Hematopoietic multipotent progenitor cell treated with erythropoietin and hydrocortisone succinate and interleukin-3 and kit ligand, for 8 days (in vitro differentiated cells): ENCODE data around the gene SRMS.

Experiments
- DNase-seq: peaks from one replicate; pipeline ENCODE4 v3.0.0-alpha.2; 2015

The SRMS gene

DNA sequence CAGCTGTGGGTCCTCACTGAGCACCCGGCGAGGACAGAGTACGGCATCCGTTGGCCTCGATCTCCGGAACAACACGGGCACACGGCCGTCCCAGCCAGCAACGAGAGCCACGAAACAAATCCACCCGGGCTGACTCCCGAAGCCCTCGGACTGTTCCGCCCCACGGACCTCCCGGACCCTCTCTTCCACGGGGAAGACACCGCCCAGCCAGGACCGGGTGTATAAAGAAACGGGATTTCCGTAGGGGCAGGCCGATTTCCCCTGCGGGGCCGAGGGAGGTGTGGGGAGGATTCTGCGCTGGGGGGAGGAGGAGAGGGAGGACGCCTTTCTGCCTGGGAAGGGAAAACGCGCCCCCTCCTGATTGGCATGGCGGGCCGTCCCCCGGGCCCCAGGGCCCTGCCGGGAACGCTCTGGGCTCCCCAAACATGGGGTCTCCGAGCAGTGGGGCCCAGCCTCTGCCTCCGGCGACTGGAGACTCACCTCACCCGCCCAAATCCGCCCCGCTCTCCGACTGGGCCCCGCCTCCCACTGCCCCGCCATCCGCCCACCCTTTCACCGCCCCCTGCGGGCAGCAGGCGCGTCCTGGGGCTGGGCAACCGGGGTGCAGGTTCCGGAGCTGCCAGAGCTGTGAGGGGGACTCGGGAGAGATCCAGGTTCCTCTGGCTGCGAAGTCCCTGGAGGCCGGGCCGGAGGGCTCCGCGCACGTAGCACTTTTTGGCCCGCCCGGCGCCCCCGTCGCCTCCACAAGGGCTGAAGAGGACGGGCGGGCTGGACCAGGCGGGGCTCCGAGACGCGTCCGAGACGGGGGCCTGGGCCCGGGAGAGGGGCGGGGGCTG, 27.7 kb downstream of the SRMS start:
- peak; percentile 15 for DNase-seq

DNA sequence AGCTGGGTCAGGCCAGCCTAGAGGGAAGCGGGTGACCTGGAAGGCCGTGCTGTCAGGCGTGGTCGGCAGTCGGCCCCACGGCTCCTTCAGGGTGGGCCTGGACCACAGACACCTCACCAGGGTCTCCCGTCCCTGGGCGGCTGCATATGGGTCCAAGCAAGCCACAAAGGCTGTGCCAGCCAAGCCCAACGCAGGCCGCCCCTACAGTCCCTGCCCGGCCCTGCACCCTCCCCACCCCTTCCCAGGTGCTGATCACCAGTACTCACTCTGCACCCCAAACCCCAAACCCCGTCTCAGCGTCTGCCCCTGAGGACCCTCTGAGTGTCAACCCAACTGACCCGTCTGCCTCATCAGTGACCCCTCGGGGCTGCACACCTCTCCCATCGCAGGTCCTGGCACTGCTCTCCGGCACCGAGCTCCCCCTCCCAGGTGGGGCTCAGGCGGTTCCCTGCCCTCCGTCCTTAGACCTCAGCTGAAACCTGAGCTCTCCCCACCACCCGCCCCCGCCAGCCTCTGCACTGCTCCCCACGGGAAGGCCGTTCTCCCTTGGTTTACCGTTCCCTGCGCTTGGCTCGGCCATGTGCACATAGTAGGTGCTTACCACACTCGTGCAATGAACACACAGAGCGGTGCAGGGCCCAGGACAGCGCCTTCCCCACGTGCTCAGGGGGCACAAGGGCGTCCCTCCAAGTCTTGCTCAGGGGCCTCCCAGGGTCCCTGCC, 28.4 kb downstream of the SRMS start:
- DNase-seq: no peak

DNA sequence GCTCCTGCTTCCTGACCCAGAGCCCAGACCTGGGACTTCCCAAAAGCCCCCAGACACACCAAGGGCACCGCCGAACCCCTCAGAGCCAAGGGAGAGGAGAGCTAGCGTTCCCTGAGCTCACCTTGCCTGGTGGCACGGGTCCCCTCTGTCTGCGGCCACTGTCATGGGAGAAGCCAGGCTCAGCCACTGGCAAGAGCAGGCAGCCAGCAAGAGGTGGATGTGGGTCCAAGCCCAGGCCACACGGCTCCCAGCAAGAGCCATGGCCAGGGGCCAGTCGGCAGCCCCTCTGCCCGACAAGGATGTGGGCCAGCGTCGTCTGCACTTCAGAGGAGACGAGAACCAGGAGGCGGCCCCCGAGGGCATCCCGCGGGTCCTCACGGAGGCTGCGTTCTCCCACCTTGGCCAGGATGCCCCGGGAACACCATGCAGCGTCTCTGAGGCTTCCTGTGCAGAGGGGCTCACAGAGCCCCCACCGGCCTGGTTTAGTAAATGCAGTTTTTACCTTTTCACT, 29.1 kb downstream of the SRMS start:
- no peak for DNase-seq

DNA sequence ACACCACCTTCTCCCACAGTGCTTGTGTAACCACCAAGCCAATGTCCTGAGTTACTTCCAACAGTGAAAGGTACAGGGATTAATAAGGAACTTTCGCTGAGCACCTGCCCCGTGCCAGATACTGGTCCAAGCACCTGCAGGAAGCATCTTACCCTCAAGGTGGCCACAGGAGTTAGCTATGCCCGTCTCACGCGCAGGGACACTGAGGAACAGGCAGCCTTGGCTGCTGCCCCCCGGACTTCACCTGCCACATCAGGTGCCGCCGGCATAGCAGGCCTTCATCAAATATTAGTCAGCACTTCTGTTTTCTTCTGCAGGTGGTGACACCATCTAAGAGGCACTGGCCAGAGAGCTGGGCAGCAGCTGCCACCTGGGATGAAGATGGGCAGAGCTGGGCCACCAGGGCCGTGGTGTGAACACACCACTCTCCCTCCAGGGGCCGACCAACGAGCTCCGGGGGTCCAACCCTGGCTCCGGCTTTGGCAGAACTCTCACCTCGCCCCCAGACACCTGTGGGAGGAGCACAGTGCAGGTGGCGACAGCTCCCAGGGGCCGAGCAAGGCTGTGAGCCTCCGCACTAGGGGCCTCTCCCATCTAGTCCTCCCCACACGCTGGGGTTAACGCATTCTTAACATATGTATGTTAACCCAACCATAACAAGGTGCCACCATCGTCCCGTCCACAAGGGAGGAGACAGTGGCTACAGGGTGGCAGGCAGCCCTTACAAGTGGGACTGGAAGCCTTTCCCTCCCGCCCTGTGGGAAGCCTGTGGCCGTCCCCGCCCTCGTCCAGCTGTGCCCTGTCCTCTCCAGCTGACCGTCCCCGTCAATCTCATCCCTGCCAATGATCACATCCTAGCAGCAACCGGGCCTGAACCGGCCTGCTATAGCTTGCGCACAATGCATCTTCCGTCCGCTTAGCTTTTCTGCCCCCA, 29.9 kb downstream of the SRMS start:
- DNase-seq: no peak

DNA sequence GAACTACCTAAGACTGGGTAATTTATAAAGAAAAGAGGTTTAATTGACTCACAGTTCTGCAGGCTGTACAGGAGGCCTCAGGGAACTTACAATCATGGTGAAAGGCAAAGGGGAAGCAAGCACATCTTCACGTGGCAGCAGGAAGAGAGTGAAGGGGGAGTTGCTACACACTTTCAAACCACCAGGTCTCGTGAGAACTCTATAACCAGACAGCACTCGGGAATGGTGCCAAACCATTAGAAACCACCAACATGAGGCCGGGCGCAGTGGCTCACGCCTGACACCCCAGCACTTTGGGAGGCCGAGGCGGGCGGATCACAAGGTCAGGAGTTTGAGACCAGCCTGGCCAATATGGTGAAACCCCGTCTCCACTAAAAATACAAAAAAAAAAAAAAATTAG, 33.0 kb downstream of the SRMS start:
- peak; percentile 70 for DNase-seq

DNA sequence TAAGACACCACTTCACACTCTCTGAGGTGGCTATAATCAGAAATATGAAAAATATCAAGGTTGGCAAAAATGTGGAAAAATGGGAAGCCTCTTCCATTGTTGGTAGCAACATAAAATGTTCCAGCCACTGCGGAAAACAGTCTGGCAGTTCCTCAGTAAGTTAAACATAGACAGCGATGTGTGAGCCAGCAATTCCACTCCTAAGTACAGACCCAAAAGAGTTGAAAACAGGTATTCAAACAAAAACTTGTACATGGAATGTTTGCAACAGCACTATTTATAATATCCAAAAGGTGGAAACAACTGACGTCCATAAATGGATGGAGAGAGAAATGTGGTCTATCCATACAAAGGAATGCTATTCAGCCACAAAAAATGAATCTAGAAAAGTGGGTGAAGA, 34.3 kb downstream of the SRMS start:
- DNase-seq: no peak

DNA sequence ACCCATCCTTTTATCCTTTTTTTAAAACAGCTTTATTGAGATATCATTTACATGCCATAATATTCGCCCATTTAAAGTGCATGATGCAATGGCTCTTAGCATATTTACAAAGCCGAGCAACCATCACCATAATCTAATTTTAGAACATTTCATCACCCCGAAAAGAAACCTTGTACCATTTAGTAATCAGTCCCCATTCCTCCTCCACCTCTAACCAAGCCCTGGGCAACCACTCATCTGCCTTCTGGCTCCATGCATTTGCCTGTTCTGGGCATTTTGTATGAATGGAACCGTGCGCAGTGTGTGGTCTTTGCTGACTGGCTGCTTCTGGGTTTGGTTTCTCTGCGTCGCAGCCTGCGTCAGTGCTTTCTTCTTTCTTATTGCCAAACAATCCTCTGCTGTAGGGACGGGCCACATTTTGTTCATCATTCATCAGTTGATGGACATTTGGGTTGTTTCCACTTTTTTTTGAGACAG, 38.4 kb downstream of the SRMS start:
- no peak for DNase-seq

DNA sequence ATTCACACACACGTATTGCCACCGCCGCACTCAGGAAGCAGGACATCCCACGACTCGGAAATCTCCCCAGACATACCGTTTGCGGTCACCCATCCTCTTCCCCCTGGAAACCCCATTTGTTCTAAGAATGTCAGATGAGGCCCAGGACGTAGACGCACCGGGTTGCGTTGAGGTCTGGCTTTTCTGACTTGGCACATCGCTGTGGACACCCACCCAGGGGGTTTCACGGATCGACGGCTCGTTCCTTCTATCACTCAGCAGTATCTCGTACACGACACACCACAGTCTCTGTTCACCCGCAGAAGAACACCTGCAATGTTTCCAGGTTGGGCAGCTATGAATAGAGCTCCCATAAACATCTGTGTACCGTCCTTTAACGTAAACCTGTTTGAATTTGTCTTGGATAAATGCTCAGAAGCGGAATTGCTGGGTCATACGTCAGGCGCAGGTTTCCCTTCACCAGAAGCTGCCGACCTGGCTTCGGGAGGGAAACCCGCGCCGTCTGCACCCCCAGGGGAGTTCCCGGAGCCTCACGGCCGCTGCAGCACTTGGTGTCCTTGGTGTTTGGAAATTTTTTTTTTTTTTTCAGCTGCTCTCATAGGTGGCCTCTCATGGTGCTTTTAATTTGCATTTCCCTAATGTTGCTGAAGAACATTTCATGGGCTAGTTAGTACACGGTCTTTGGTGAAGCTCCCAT, 39.3 kb downstream of the SRMS start:
- no peak for DNase-seq

DNA sequence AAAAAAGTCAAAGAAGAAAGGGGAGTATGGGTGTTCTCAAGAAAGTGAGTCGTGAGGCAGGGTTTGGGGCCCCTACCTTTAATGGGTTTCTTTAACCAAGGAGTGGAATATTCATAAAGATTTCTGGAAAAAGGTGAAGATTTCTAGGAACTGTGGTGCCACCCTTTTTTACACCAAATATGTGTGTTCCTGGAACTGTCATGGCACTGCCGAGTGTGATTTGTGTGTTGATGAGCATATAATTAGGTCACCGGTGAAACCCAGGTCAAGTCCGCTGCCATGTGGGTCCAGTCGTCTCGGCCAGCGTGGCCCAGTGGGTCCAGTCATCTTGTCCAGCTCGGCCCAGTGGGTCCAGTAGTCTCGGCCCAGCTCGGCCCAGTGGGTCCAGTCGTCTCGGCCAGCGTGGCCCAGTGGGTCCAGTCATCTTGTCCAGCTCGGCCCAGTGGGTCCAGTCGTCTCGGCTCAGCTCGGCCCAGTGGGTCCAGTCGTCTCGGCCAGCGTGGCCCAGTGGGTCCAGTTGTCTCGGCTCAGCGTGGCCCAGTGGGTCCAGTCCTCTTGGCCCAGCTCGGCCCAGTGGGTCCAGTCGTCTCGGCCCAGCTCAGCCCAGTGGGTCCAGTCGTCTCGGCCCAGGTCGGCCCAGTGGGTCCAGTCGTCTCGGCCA, 40.3 kb downstream of the SRMS start:
- DNase-seq: no peak

DNA sequence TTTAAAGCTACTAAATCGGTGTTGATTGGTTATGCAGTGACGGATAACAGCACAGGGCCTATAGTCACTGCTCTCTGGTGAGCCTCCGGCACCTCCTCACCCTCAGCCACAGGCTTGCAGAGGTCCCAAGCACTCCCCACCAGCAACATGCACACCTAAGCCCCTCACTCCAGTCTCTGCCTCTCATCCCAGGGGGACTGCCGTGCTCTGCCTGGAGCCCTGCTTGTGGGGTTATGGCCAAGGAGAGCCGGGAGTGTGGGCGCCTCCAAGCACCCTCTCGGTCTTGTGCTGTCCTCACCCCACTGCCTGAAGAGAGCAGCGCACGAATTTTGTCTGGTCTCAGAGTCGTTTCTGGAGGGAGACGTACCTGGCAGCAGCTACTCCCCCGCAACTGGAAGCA, 41.8 kb downstream of the SRMS start:
- DNase-seq: no peak

DNA sequence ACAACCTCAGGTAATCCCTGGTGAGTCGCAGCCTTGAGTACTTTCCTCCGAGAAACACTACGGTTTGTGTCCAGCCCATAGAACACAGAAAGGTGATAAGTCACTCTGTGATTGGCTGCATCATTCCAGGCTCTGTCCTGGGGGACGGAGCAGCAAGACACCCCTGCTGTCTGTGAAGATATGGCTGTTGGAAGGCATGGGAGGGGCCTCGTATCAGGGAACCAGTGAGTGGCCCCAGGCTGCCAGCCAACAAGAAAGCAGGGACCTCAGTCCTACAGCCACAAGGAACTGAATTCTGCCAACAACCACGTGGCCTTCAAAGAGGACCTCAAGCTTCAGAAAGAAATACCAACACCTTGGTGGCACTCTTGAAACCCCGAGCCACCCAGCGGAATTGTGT, 42.3 kb downstream of the SRMS start:
- no peak for DNase-seq

DNA sequence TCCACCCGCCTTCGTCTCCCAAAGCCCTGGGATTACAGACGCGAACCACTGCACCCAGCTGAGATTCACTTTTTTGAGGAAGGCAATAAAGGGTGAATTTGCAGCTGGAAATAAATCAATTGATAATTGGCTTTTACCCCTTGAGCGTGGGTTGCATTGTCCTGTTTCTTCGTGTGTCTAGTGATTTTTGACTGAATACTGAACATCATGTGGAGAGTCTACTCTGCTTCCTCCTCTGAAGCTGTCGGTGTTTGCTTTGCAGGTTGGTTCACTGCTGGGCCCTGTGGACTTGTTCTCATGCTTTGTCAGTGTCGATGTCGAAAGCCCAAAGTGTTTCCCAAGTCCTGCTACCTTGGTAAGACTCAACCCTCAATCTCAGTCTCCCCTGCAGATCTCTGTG, 42.9 kb downstream of the SRMS start:
- DNase-seq: no peak

DNA sequence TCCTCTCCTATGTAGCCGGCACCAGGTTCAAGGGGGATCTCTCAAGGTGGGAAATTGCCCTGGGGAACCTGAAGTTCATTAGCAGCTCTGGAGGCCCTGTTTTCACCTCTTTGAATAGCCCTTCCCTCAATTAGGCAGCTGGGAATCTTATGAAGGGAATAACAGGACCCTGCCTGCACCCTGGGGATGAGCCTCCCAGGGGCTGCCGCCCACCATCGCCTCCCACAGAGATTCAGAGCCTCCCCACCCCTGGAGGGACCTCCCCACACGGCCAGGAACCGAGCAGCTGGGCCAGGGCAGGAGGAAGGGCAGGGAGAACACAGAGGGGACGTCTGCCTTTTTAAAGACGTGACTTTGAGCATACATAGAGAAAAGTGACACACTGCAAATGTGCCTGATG, 44.0 kb downstream of the SRMS start:
- DNase-seq: no peak

DNA sequence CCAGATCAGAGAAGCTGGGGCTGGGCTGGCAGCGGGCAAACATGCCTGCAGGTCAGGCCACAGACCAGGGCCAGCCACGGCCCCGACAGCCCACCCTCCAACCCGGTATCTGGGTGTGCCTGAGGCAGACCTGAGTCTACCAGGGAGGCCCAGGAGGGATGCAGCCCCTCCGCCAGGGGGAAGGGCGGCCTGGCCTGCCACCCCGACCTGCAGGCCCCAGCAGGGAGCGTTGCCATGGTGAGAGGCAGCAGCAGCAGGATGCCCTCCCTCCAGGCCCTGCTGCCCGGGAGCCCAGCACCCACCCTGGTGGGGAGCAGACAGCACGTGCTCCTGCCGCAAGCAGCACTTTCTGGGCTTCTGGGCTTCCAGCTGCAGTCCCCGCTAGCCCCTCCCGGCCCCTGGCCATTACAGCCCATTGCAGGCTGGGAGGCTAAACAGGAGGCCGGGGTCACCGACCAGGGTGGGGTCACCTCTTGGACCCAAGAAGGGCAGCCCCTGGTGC, 44.8 kb downstream of the SRMS start:
- no peak for DNase-seq

DNA sequence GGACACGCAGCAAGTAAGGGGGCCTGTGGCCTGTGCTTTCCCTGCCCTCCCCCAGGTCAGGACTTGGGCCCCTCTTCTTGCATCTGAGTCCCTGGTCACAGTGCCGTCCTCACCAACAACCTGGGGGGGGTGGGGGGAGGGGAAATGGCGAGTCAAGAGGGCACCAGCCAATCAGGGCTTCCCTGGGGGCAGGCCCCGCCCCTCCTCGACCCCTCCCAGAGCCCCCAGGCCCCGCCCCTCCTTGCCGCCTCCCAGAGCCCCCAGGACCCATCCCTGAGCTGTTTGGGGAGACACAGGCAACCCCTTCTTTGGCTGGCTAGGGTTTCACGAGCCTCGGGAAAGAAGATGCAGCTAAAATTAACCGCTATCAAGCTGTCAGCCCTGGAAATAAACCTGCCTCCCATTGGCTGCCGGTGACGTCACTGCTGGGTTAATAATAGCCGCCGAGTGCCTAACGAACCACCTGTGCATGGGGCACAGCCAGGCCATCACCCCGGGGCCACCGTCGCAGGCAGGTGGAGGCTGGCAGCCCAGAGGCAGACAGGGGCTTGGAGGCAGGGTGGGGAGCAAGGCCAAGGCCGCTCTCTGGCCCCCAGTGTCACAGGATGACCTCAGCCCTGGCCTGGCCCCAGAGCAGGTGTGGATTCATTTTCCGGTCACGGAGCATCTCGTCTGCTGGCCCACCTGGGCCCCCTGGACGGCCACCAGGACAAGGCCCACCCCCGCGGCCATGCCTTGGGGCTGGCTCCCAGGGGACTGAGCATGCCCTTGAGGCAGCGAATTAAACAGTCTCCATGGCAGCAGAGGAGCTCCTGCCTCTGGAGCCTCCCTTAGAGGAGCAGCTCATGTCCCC, 45.5 kb downstream of the SRMS start:
- DNase-seq: no peak

DNA sequence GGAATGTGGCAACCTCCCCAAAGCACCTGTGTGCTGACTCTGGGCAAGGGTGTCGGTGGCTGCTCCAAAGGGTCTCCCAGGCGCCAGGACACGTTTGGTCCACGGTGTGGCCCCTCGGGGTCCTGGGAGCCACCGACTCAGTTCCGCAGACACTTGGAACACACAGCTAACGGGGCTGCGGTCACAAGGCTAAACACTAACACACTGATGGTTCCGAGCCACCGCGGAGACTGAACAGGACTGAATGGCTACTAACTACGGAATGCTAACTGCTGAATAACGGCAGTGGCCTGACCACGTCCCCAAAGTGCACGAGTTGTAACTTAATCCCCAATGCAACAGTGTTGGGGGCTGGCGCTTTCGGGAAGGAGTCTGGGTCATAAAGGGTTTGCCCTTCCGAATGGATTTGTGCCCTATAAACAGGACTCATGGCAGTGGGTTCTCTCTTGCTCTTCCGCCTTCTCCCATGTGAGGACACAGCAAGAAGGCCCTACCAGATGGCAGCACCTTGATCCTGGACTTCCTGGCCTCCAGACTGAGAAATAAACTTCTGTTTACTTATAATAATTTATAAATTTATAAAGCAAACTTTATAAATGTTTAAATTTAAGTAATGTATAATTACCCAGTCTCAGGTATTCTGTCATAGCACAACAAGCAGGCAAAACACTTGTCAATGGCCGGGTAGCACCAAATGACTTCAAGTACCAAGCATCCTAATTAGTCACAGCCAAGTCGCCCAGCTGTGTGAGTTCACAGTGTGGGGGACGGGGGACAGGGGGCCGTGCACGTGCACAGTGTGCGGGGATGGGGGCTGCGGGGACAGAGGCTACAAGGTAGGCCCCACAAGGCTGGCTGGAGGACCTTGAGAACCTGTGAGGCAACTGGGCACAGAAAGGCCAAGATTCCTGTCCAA, 46.4 kb downstream of the SRMS start:
- no peak for DNase-seq

DNA sequence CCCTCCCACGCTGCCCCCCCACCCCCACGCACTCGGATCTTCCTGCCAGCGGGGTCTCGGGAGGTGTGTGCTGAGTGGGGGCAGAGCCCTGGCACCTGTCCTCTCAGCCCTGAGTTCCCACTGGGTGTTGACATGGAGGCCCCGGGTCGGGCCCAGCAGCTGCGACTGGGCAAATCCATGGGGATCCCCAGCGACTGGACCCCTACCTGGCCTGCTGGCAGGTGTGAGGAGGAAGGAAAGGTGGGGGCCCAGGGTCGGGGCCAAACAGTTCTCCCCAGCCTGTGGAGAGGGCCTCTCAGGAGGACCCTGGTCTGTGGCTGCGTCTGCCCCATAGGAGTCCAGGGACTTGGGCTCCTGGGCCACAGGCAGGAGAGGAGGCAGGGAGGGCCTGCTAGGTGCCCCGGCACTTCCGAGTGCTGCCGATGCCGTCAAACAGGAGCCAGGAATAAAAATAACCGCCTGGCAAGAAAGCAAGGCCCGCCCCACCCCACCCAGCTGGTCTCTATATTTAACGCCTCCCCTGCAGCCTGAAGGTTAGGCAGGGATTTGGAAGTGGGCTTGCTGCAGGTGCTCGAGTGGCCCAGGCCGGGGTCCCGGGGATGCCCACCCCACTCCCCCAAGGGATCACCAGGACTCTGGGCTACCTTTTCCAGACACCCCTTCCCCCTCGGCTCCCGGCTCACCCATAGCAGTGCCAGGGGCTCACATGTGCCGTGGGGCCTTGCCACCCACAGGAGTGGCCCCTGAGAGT, 47.2 kb downstream of the SRMS start:
- DNase-seq: no peak

DNA sequence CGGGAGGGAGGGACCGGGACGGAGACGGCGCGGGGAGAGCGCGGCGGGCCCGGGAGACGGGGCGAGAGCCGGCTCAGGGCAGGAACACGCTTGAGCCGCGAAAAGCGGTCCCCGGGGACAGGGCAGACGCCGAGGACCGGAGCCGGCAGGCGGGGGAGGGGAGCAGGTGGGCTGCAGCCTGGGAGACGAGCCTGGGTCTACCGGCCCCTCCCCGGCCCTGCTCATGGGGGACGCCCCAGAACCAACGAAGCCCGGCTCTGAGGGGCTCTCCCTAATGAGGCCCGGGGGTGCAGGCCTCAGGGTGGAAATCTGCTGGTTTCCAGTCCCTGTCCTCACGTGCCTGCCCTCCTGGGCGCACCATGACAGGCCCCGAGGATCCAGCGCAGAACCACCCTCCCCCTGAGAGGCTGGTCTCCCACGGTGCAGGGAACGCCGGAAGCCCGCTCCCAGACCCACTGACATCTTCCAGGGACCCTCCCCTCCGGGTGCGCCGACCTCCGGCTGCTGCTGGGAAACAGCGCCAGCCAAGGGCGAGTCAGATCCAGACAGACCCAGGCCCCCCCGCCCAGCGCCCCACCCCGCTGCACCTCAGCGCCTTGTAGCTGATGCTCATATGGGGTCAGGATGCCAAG, 48.1 kb downstream of the SRMS start:
- DNase-seq: no peak
